ENCODE measurements around the gene ADAM33.

The ADAM33 gene

GRCh38 chr20:3670511-3670910 is 11.3 kb downstream of the ADAM33 start:
- H3K9me3 Mint-ChIP-seq: no peaks in the 10 kb centered on the region
- peaks cover 21% of the 10 kb centered on the region for H3K4me1 Mint-ChIP-seq (ENCODE audit: low read depth)
- no peak overlapping the region for H3K4me3 Mint-ChIP-seq
- H3K36me3 Mint-ChIP-seq (ENCODE audit: low read depth): no peaks in the 10 kb centered on the region
- H3K27me3 Mint-ChIP-seq: peaks cover 43% of the 10 kb centered on the region
- no peak overlapping the region for H3K27ac Mint-ChIP-seq

GRCh38 chr20:3669710-3670367 is 12.0 kb downstream of the ADAM33 start:
- peaks cover 36% of the 10 kb centered on the region for H3K27me3 Mint-ChIP-seq
- H3K4me1 Mint-ChIP-seq (ENCODE audit: low read depth): peaks cover 27% of the 10 kb centered on the region
- no peak overlapping the region for H3K27ac Mint-ChIP-seq
- no peaks in the 10 kb centered on the region for H3K36me3 Mint-ChIP-seq (ENCODE audit: low read depth)
- no peak overlapping the region for H3K4me3 Mint-ChIP-seq
- H3K9me3 Mint-ChIP-seq: no peaks in the 10 kb centered on the region

GRCh38 chr20:3667434-3668037 is 14.3 kb downstream of the ADAM33 start:
- H3K27me3 Mint-ChIP-seq: peaks cover 35% of the 10 kb centered on the region
- peaks cover 25% of the 10 kb centered on the region for H3K4me1 Mint-ChIP-seq (ENCODE audit: low read depth)
- H3K9me3 Mint-ChIP-seq: no peaks in the 10 kb centered on the region
- H3K4me3 Mint-ChIP-seq: no peak overlapping the region
- no peak overlapping the region for H3K27ac Mint-ChIP-seq
- H3K36me3 Mint-ChIP-seq (ENCODE audit: low read depth): no peaks in the 10 kb centered on the region

GRCh38 chr20:3663858-3664257 is 18.0 kb downstream of the ADAM33 start:
- Mint-ChIP-seq H3K9me3 (no peaks in the 10 kb centered on the region), H3K4me1 (ENCODE audit: low read depth) (peaks cover 33% of the 10 kb centered on the region), H3K27ac (no peak overlapping the region), H3K27me3 (peaks cover 40% of the 10 kb centered on the region), H3K4me3 (no peak overlapping the region), H3K36me3 (ENCODE audit: low read depth) (no peaks in the 10 kb centered on the region)

GRCh38 chr20:3663031-3663701 is 18.6 kb downstream of the ADAM33 start, which contains the start of gene GFRA4:
Gene GFRA4, minus strand, starts transcription at chr20:3663399. Its CDS starts 0 bp downstream, at chr20:3663399.
- Mint-ChIP-seq H3K4me3 (no peak within 1 kb of the TSS), H3K4me1 (ENCODE audit: low read depth) (peaks cover 35% of the 10 kb centered on the region), H3K9me3 (no peaks in the 10 kb centered on the region), H3K27ac (no peak within 1 kb of the TSS), H3K27me3 (peaks cover 44% of the 10 kb centered on the region), H3K36me3 (ENCODE audit: low read depth) (no peaks in the 10 kb centered on the region)

GRCh38 chr20:3661814-3662665 is 19.8 kb downstream of the ADAM33 start:
- no peak overlapping the region for H3K27ac Mint-ChIP-seq
- H3K4me1 Mint-ChIP-seq (ENCODE audit: low read depth): peaks cover 30% of the 10 kb centered on the region
- no peaks in the 10 kb centered on the region for H3K9me3 Mint-ChIP-seq
- peaks cover 42% of the 10 kb centered on the region for H3K27me3 Mint-ChIP-seq
- no peaks in the 10 kb centered on the region for H3K36me3 Mint-ChIP-seq (ENCODE audit: low read depth)
- H3K4me3 Mint-ChIP-seq: no peak overlapping the region

GRCh38 chr20:3661060-3661813 is 20.6 kb downstream of the ADAM33 start:
- Mint-ChIP-seq H3K27ac (no peak overlapping the region), H3K4me1 (ENCODE audit: low read depth) (peaks cover 24% of the 10 kb centered on the region), H3K9me3 (no peaks in the 10 kb centered on the region), H3K4me3 (no peak overlapping the region), H3K27me3 (peaks cover 40% of the 10 kb centered on the region), H3K36me3 (ENCODE audit: low read depth) (no peaks in the 10 kb centered on the region)

- Mint-ChIP-seq H3K9me3 (no peaks in the 10 kb centered on the region), H3K27me3 (peaks cover 40% of the 10 kb centered on the region), H3K4me1 (ENCODE audit: low read depth) (peaks cover 16% of the 10 kb centered on the region), H3K4me3 (no peak overlapping the region), H3K36me3 (ENCODE audit: low read depth) (no peaks in the 10 kb centered on the region), H3K27ac (no peak overlapping the region)
These were observed 21.3 kb downstream of the ADAM33 start for GRCh38 chr20:3660262-3661059.

- Mint-ChIP-seq H3K9me3 (no peaks in the 10 kb centered on the region), H3K36me3 (ENCODE audit: low read depth) (no peaks in the 10 kb centered on the region), H3K4me3 (no peak overlapping the region), H3K4me1 (ENCODE audit: low read depth) (peaks cover 10% of the 10 kb centered on the region), H3K27ac (no peak overlapping the region), H3K27me3 (peaks cover 40% of the 10 kb centered on the region)
These were observed 22.1 kb downstream of the ADAM33 start for GRCh38 chr20:3659492-3660261.

- Mint-ChIP-seq H3K27me3 (peaks cover 37% of the 10 kb centered on the region), H3K4me1 (ENCODE audit: low read depth) (peaks cover 10% of the 10 kb centered on the region), H3K4me3 (no peak overlapping the region), H3K27ac (no peak overlapping the region), H3K36me3 (ENCODE audit: low read depth) (no peaks in the 10 kb centered on the region), H3K9me3 (no peaks in the 10 kb centered on the region)
These were observed 22.9 kb downstream of the ADAM33 start for GRCh38 chr20:3658716-3659491.

GRCh38 chr20:3658019-3658715 is 23.6 kb downstream of the ADAM33 start:
- Mint-ChIP-seq H3K4me3 (no peak overlapping the region), H3K27ac (no peak overlapping the region), H3K9me3 (no peaks in the 10 kb centered on the region), H3K27me3 (peaks cover 35% of the 10 kb centered on the region), H3K4me1 (ENCODE audit: low read depth) (peaks cover 14% of the 10 kb centered on the region), H3K36me3 (ENCODE audit: low read depth) (no peaks in the 10 kb centered on the region)

- H3K4me1 Mint-ChIP-seq (ENCODE audit: low read depth): peaks cover 15% of the 10 kb centered on the region
- H3K27me3 Mint-ChIP-seq: peaks cover 18% of the 10 kb centered on the region
- H3K4me3 Mint-ChIP-seq: no peak overlapping the region
- H3K27ac Mint-ChIP-seq: no peak overlapping the region
- H3K36me3 Mint-ChIP-seq (ENCODE audit: low read depth): no peaks in the 10 kb centered on the region
- H3K9me3 Mint-ChIP-seq: no peaks in the 10 kb centered on the region
These were observed 26.7 kb downstream of the ADAM33 start for GRCh38 chr20:3655131-3655405.

Data from stimulated activated naive CD8-positive, alpha-beta T cell treated with anti-CD3 and anti-CD28 coated beads, Interleukin-15, Interleukin-2, amounts not matched to agents 100 ng/mL and 50 ng/mL, for 24 hours (primary cell).